Pancreas (tissue), 10 donors: ENCODE data around the gene TOE1. TPM values are rescaled to one million over a fixed set of nuclear protein-coding genes. Genes with fewer than 3 reads are reported as not detected.
"Not testable (repeated sequence)": the region's sequence is repeated elsewhere in the genome, so short reads cannot be mapped to it uniquely, and the experiment has no call there.

ENCODE experiments used
- ATAC-seq, 4 donors: fragments of 200-7000 bp; cut with Tn5 transposase; one replicate each; pipeline versions ENCODE4 v1.8.0 to v1.9.1; 2020; ENCODE audit warnings: mild to moderate bottlenecking in 4 of 4, moderate library complexity in 4 of 4
- DNase-seq, 6 donors: peaks; one replicate each; pipeline ENCODE4 v3.0.0-alpha.2; 2020
- FAIRE-seq: peaks from 2 replicates; lab custom pipeline; 2012; peaks lifted over from hg19 to GRCh38; lab: Jason Lieb, UNC
- H3K27ac ChIP-seq, 4 donors: fragments of 200-600 bp; sonication (generic); 1 replicate in 3 of 4; 2 replicates in 1 of 4; pipeline versions ENCODE4 v1.5.0 to v1.8.0; 2020
- H3K27me3 ChIP-seq, 4 donors: fragments of 200-600 bp; one replicate each; pipeline ENCODE4 v1.8.0; 2021
- H3K36me3 ChIP-seq, 3 donors: fragments of 200-600 bp; sonication (generic) in 1 of 3; one replicate each; pipeline versions ENCODE4 v1.5.0 to v1.8.0; 2020 to 2021
- H3K4me1 ChIP-seq, 3 donors: fragments of 200-600 bp; one replicate each; pipeline ENCODE4 v1.8.0; 2021
- H3K4me3 ChIP-seq, 4 donors: fragments of 200-600 bp; sonication (generic) in 2 of 4; one replicate each; pipeline versions ENCODE4 v1.5.0 to v1.8.0; 2020 to 2021
- H3K9me3 ChIP-seq, 4 donors: fragments of 200-600 bp; one replicate each; pipeline ENCODE4 v1.8.0; 2021
- WGBS, 2 donors: extraction: QIAGEN DNeasy Blood & Tissue Kit; methylation state at CpG; one replicate each; pipeline ENCODE4 v1.1.7; 2013; 5-methylcytosine and 5-hydroxymethylcytosine counted together
- intact Hi-C, 3 donors: fragments of 100-400 bp; cut with DNase I; formaldehyde crosslinking; loops; one replicate each; pipeline versions ENCODE4 v1.11.1 to v1.14.2; 2022
- polyA plus RNA-seq, 2 donors: library from polyadenylated mRNA; stranded (reverse); fragments of 200-250 nt; gene quantifications; one replicate each; pipeline ENCODE4 v1.2.3, GENCODE V29; 2013
- total RNA-seq, 6 donors: library from RNA; stranded (reverse); fragmentation: NEBNext Ultra II Directional in 4 of 6; extraction: Animal tissue kit (Norgen Biotek cat#: 25700) in 4 of 6; gene quantifications; one replicate each; pipeline versions ENCODE4 v1.2.1 to v1.2.4, GENCODE V29; 2021 to 2023
- TF ChIP-seq, protein P1 (sequence below), 4 donors: fragments of 200-600 bp; sonication (generic) in 3 of 4; IDR thresholded peaks; one replicate each; pipeline versions ENCODE4 v1.5.0 to v1.8.0; 2021; ENCODE audit warnings: antibody characterized with exemption in 4 of 4
- donor health status: healthy with polysubstance abuse.
- donor health status: DM: no; HTN: no; CAD: no; lungs with moderate emphysema.
- donor health status: DM: no; HTN: no; CAD: no.
- donor health status: control.
- donor health status: control.
- donor health status: Bipolar disorder and iron deficiency.
- donor health status: DM: yes; HTN: yes; CAD: no.
- donor health status: DM: no; HTN: no; CAD: no.
- donor health status: DM: no; HTN: no; CAD: no.
- donor health status: DM: yes; HTN: yes; CAD: no.

TOE1 gene
- total and polyA plus RNA-seq, 8 donors: 2.4 to 8.2 (median 4.0) TPM

DNA sequence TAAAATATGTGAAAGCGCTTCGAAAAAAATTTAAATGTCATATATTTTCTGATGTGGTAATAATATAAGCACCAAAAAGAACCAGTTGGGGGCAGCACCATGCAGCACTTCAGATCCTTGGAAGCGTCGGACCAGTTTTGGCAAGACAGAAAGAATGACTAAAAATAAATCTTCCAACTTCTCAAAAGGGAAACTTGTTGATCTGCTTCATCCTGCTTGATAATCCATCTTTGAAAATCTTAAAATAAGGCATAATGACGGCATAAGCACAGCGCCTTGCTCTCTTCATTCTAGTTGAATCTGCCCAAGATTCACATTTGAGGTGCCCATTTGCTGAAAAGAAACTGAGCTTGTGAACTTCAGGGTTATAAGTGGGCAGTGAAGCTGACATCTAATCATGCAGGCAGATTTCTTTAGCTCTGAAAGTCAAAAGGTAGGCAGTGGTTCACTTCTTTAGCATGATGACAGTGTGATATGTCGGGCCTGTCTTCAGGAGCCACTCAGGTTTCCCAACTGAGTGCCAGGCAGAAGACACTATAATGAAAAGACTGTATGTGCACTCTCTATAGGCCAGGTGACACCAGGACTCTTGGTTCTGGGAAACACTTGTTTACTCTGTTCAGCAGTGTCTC is 20.0 kb downstream of the TOE1 start:
- DNase-seq (peak in 3 of 6 donors; percentile 46 to 66 (median 49)), ATAC-seq (peak; percentile 85 to 94 (median 92)), FAIRE-seq (peak; percentile 88)
- H3K4me3 ChIP-seq: no peak overlapping the region
- no peaks in the 10 kb centered on the region for H3K4me1 ChIP-seq
- WGBS, 2 donors: 22% methylated on average over 7 of the region's 7 CpGs
- H3K27ac ChIP-seq: no peak overlapping the region
- no peaks in the 10 kb centered on the region for H3K36me3 ChIP-seq
- no peaks in the 10 kb centered on the region for H3K9me3 ChIP-seq
- H3K27me3 ChIP-seq: no peaks in the 10 kb centered on the region
- intact Hi-C loops: loop anchor here (5.0 to 10.0 kb wide), 2 partner anchors 125 to 132 kb away; partner anchors contain the start of gene TESK2 (in 2 of the 3)
- TF ChIP-seq, protein P1, sequence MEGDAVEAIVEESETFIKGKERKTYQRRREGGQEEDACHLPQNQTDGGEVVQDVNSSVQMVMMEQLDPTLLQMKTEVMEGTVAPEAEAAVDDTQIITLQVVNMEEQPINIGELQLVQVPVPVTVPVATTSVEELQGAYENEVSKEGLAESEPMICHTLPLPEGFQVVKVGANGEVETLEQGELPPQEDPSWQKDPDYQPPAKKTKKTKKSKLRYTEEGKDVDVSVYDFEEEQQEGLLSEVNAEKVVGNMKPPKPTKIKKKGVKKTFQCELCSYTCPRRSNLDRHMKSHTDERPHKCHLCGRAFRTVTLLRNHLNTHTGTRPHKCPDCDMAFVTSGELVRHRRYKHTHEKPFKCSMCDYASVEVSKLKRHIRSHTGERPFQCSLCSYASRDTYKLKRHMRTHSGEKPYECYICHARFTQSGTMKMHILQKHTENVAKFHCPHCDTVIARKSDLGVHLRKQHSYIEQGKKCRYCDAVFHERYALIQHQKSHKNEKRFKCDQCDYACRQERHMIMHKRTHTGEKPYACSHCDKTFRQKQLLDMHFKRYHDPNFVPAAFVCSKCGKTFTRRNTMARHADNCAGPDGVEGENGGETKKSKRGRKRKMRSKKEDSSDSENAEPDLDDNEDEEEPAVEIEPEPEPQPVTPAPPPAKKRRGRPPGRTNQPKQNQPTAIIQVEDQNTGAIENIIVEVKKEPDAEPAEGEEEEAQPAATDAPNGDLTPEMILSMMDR (IDR thresholded peaks at IDR 0.05): peak in 2 of 4 donors; percentile 43 to 51

DNA sequence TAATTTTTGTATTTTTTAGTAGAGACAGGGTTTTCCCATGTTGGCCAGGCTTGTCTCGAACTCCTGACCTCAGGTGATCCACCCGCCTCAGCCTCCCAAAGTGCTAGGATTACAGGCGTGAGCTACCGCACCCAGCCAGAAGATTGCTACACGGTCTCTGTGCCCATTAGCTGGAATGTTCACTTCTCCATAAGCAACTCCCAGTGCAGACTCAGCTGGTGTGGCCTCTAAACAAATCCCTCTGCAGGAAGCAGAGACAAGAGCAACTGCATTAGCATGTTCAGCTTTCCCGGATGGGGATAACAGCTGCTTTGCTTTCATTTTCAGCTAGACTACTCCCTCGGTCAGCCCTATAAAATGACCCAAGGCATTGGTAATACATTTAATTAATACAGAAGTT is 21.0 kb downstream of the TOE1 start:
- DNase-seq: not testable (repeated sequence)
- peak in 3 of 4 donors; percentile 57 to 84 (median 73) for ATAC-seq

DNA sequence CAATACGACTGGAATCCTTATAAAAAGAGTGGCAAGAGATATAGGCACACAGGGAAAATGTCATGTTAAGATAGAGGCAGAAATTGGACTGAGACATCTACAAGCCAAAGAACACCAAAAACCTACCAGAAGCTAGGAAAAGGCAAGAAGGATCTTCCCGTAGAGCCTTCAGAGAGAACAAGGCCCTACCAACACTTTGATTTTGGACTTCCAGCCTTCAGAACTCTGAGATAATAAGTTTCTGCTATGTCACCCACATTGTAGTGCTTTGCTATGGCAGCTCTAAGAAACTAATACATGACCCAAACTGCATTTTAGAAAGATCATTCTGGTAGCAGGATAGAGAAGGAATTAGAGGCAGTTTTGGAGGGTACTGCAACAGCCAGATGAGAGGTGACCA is 24.3 kb downstream of the TOE1 start:
- no peak for FAIRE-seq

More for the DNA sequence above, 21.0 kb downstream of the TOE1 start:
- not testable (repeated sequence) for H3K27me3 ChIP-seq, H3K4me3 ChIP-seq, H3K4me1 ChIP-seq, H3K36me3 ChIP-seq, FAIRE-seq, H3K9me3 ChIP-seq
- H3K27ac ChIP-seq: peak overlapping the region in 1 of 4 donors; percentile 12
- intact Hi-C loops: loop anchor here (5.0 to 10.0 kb wide), 2 partner anchors 124 to 131 kb away; partner anchors contain the start of gene TESK2 (in 2 of the 3)
- 85 to 88% methylated on average over 7 of the region's 7 CpGs for WGBS, 2 donors

DNA sequence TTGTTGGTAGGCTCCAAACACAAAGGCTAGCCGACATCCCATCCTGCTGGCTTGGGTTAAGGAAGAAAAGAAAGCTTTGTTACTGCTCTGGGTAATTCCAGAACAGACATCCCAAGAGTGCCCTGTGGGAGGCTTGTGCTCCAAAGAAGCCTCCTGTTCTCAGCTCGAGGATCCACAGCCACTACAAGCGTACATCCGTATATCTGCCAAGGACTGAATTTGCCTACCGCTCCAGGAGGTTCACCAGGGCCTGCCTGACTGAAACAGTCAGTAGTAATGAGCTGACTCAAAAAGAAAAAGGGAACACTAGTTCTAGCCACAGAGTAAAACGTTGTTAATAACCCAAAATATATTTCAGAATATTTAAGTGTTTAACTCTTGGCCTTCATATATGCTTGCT is 25.1 kb downstream of the TOE1 start:
- intact Hi-C loops: loop anchor here in 1 of 3 donors (10.0 kb wide), 1 partner anchor 120 kb away; no protein-coding TSS in a partner anchor
- H3K4me1 ChIP-seq: no peaks in the 10 kb centered on the region
- no peaks in the 10 kb centered on the region for H3K9me3 ChIP-seq
- ATAC-seq (no peak), DNase-seq (no peak), FAIRE-seq (no peak)
- H3K36me3 ChIP-seq: no peaks in the 10 kb centered on the region
- TF ChIP-seq, protein P1 (IDR thresholded peaks at IDR 0.05): no peak
- H3K27ac ChIP-seq: no peak overlapping the region
- 83 to 88% methylated on average over 6 of the region's 6 CpGs for WGBS, 2 donors
- H3K4me3 ChIP-seq: no peak overlapping the region
- H3K27me3 ChIP-seq: no peaks in the 10 kb centered on the region

More for the DNA sequence above, 24.3 kb downstream of the TOE1 start:
- Histone ChIP-seq H3K36me3 (no peaks in the 10 kb centered on the region), H3K9me3 (no peaks in the 10 kb centered on the region), H3K4me1 (no peaks in the 10 kb centered on the region), H3K27ac (no peak overlapping the region), H3K27me3 (no peaks in the 10 kb centered on the region), H3K4me3 (no peak overlapping the region)
- ATAC-seq (no peak), DNase-seq (no peak)
- intact Hi-C loops: loop anchor here (5.0 to 10.0 kb wide), 2 partner anchors 121 to 128 kb away; partner anchors contain the start of gene TESK2 (in 2 of the 3)
- WGBS, 2 donors: 86 to 96% methylated on average over 2 of the region's 2 CpGs
- TF ChIP-seq, protein P1 (IDR thresholded peaks at IDR 0.05): no peak

DNA sequence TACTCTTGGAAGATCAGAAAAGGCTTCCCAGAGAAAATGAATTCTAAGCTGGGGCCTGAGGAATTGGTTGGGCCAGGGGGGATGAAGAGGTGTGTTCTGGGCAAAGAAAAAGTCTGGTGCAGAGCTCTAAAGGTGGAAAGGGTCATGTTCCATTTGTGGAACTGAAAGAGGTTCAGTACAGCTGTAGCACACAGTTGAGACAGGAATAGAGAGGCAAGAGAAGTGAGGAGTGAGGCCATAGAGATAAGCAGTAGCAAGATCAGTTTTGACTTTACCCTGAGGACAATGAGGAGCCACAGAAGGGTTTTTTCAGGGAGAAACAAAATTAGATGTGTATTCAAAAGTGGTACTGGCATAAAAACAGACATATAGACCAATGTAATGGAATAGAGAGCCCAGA is 30.6 kb downstream of the TOE1 start:
- Histone ChIP-seq H3K27ac (no peak overlapping the region), H3K4me3 (no peak overlapping the region), H3K4me1 (peaks cover 0 to 7% (median 4%) of the 10 kb centered on the region in 3 donors), H3K27me3 (no peaks in the 10 kb centered on the region), H3K9me3 (no peaks in the 10 kb centered on the region), H3K36me3 (no peaks in the 10 kb centered on the region)
- intact Hi-C loops: no loop called here
- no peak for DNase-seq
- ATAC-seq: no peak
- no peak for FAIRE-seq
- TF ChIP-seq, protein P1 (IDR thresholded peaks at IDR 0.05): no peak
